ENCODE results near the gene LYPD3. TPM values are rescaled to one million over a fixed set of nuclear protein-coding genes. Genes with fewer than 3 reads are reported as not detected.

Gene LYPD3
- total RNA-seq, 1 donor = not detected

DNA sequence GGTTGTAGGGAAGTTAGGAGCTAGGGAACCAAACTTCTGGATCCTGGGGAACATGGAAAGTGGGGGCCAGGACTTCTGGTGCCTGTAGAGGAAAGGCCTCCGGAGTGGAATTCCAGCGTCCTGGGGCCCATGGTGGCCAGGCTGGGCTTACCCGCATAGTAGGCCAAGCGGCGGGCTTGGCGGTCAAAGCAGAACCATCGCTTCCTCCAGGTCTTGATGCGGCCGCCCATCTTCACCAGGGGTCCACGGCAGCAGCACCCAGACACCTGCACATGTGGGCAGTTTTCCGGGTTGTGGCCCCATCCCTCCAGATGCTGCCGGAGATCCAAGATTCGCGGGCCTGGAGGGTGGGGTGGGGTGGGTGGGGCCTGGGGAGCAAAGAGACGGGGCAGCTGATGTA is 13.8 kb upstream of the LYPD3 start:
- no peak overlapping the region for H3K27ac ChIP-seq (ENCODE audit: low read depth, low read length)

DNA sequence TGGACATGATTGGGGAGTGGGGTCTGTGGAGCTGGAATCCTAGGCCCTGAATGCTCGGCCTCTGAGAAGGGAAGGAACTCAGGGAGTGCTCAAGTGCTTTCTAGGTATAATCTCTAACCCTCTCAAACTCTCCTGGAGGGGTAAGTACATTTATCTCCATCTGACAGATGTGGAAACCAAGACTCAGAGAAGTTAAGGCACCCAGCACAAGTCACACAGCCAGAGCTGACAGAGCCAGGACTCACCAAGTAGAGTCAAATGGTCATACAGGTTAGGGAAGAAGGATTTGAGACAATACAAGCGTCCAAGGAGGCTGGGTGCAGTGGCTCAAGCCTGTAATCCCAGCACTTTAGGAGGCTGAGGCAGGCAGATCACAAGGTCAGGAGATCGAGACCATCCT is 12.9 kb upstream of the LYPD3 start:
- H3K9me3 ChIP-seq (ENCODE audit: low read depth, low read length) = no peaks in the 10 kb centered on the region
- no peak overlapping the region for H3K4me3 ChIP-seq (ENCODE audit: insufficient read depth, low read length)
- no peak for DNase-seq (ENCODE audit: insufficient read length, low spot score, missing footprints)
- no peak overlapping the region for H3K27ac ChIP-seq (ENCODE audit: low read depth, low read length)
- peaks cover 19% of the 10 kb centered on the region for H3K4me1 ChIP-seq (ENCODE audit: insufficient read depth, low read length)
- no peak overlapping the region for H3K4me2 ChIP-seq (ENCODE audit: insufficient read depth, low read length)
- no peaks in the 10 kb centered on the region for H3K79me2 ChIP-seq (ENCODE audit: insufficient read depth, low read length)
- H3K27me3 ChIP-seq (ENCODE audit: insufficient read depth, low read length) = no peaks in the 10 kb centered on the region
- H2AFZ ChIP-seq (ENCODE audit: low read length) = no peak overlapping the region
- TF ChIP-seq, protein P1, sequence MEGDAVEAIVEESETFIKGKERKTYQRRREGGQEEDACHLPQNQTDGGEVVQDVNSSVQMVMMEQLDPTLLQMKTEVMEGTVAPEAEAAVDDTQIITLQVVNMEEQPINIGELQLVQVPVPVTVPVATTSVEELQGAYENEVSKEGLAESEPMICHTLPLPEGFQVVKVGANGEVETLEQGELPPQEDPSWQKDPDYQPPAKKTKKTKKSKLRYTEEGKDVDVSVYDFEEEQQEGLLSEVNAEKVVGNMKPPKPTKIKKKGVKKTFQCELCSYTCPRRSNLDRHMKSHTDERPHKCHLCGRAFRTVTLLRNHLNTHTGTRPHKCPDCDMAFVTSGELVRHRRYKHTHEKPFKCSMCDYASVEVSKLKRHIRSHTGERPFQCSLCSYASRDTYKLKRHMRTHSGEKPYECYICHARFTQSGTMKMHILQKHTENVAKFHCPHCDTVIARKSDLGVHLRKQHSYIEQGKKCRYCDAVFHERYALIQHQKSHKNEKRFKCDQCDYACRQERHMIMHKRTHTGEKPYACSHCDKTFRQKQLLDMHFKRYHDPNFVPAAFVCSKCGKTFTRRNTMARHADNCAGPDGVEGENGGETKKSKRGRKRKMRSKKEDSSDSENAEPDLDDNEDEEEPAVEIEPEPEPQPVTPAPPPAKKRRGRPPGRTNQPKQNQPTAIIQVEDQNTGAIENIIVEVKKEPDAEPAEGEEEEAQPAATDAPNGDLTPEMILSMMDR (IDR thresholded peaks at IDR 0.05; ENCODE audit: extremely low read depth, low read depth, low read length) = no peak
- peaks cover 6% of the 10 kb centered on the region for H3K36me3 ChIP-seq (ENCODE audit: insufficient read depth, low read length)
- H4K20me1 ChIP-seq (ENCODE audit: insufficient read depth, low read length) = no peaks in the 10 kb centered on the region

More for the DNA sequence above, 13.8 kb upstream of the LYPD3 start:
- TF ChIP-seq, protein P1 (IDR thresholded peaks at IDR 0.05; ENCODE audit: extremely low read depth, low read depth, low read length) = no peak
- Histone ChIP-seq H4K20me1 (ENCODE audit: insufficient read depth, low read length) (no peaks in the 10 kb centered on the region), H3K27me3 (ENCODE audit: insufficient read depth, low read length) (no peaks in the 10 kb centered on the region), H3K4me3 (ENCODE audit: insufficient read depth, low read length) (no peak overlapping the region), H3K4me2 (ENCODE audit: insufficient read depth, low read length) (no peak overlapping the region), H2AFZ (ENCODE audit: low read length) (no peak overlapping the region), H3K36me3 (ENCODE audit: insufficient read depth, low read length) (peaks cover 6% of the 10 kb centered on the region), H3K4me1 (ENCODE audit: insufficient read depth, low read length) (peaks cover 19% of the 10 kb centered on the region), H3K79me2 (ENCODE audit: insufficient read depth, low read length) (no peaks in the 10 kb centered on the region), H3K9me3 (ENCODE audit: low read depth, low read length) (no peaks in the 10 kb centered on the region)
- no peak for DNase-seq (ENCODE audit: insufficient read length, low spot score, missing footprints)

DNA sequence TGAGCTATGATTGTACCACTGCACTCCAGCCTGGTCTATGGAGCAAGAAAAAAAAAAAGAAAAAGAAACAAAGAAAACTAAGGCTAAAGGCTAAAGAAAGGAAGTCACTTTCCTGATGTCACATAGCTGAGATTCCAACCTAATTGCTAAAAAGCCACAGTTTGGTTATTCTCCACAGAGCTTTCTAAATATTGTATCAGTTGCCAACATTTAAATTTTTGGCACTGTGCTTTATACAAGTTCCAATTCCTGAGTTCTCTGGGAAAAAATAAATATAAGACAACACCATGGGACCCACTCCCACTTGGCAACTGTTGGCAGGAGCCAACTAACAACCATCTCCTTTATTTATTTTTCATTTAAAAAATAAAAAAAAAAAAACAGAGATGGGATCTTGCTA is 11.2 kb upstream of the LYPD3 start:
- Histone ChIP-seq H3K79me2 (ENCODE audit: insufficient read depth, low read length) (no peaks in the 10 kb centered on the region), H3K36me3 (ENCODE audit: insufficient read depth, low read length) (peaks cover 6% of the 10 kb centered on the region), H3K9me3 (ENCODE audit: low read depth, low read length) (no peaks in the 10 kb centered on the region), H3K4me1 (ENCODE audit: insufficient read depth, low read length) (peaks cover 19% of the 10 kb centered on the region), H2AFZ (ENCODE audit: low read length) (no peak overlapping the region), H3K27ac (ENCODE audit: low read depth, low read length) (peak overlapping the region; percentile 59), H4K20me1 (ENCODE audit: insufficient read depth, low read length) (no peaks in the 10 kb centered on the region), H3K4me3 (ENCODE audit: insufficient read depth, low read length) (no peak overlapping the region), H3K27me3 (ENCODE audit: insufficient read depth, low read length) (no peaks in the 10 kb centered on the region), H3K4me2 (ENCODE audit: insufficient read depth, low read length) (no peak overlapping the region)
- TF ChIP-seq, protein P1 (IDR thresholded peaks at IDR 0.05; ENCODE audit: extremely low read depth, low read depth, low read length) = no peak
- DNase-seq (ENCODE audit: insufficient read length, low spot score, missing footprints) = peak; percentile 89

DNA sequence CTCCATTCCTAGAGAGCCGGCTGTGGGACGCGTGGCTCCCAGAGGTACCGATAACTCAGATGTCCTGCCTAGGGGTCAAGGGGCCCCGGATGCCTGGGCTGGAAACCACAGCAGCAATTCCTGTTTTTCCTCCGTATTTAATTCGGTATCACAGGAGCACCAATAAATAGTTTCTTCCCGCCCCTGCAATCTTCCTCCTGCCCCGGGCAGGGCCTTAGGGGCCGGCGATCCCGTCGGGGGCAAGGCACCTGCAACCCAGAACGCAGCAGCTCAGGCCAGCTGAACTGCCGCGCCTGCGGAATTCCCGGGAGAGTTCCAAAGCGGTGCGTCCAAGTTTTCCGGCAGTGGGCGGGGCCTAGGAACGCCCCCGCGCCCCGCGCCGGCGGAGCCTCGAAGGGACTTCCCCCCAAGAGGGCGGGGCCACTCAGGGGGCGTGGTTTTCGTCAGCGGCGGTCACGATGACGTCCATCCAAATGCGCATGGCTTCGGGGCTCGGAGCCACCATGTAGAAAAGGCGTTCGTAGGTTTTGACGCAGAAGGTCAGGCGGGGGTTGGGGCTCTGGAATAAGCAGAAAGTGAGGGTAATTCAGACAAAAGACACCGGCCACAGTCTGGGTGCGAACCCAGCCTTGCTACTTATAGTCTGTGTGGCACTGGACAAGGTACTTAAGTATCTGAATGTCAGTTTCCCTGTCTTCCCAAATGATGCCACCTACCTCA is 9.7 kb upstream of the LYPD3 start:
- peak overlapping the region; percentile 59 for H3K27ac ChIP-seq (ENCODE audit: low read depth, low read length)
- peak overlapping the region; percentile 46 for H3K4me3 ChIP-seq (ENCODE audit: insufficient read depth, low read length)
- peaks cover 19% of the 10 kb centered on the region for H3K4me1 ChIP-seq (ENCODE audit: insufficient read depth, low read length)
- no peaks in the 10 kb centered on the region for H3K79me2 ChIP-seq (ENCODE audit: insufficient read depth, low read length)
- no peaks in the 10 kb centered on the region for H3K27me3 ChIP-seq (ENCODE audit: insufficient read depth, low read length)
- TF ChIP-seq, protein P1 (IDR thresholded peaks at IDR 0.05; ENCODE audit: extremely low read depth, low read depth, low read length) = no peak
- H3K9me3 ChIP-seq (ENCODE audit: low read depth, low read length) = no peaks in the 10 kb centered on the region
- H2AFZ ChIP-seq (ENCODE audit: low read length) = peak overlapping the region; percentile 47
- peaks cover 6% of the 10 kb centered on the region for H3K36me3 ChIP-seq (ENCODE audit: insufficient read depth, low read length)
- no peaks in the 10 kb centered on the region for H4K20me1 ChIP-seq (ENCODE audit: insufficient read depth, low read length)
- peak; percentile 97 for DNase-seq (ENCODE audit: insufficient read length, low spot score, missing footprints)
- H3K4me2 ChIP-seq (ENCODE audit: insufficient read depth, low read length) = peak overlapping the region; percentile 68
